Neural progenitor cell (in vitro differentiated cells): ENCODE measurements around the gene CHD5.

Experiments used
- CTCF ChIP-seq: fragments of 200-600 bp; sonication (generic); IDR thresholded peaks from 2 replicates; pipeline ENCODE4 v1.5.1; 2017; ENCODE audit warnings: antibody characterized with exemption, mild to moderate bottlenecking
- EZH2phosphoT487 ChIP-seq: fragments of 200-600 bp; sonication (generic); IDR thresholded peaks from 2 replicates; pipeline ENCODE4 v1.6.1; 2017; ENCODE audit warnings: antibody characterized with exemption

DNA sequence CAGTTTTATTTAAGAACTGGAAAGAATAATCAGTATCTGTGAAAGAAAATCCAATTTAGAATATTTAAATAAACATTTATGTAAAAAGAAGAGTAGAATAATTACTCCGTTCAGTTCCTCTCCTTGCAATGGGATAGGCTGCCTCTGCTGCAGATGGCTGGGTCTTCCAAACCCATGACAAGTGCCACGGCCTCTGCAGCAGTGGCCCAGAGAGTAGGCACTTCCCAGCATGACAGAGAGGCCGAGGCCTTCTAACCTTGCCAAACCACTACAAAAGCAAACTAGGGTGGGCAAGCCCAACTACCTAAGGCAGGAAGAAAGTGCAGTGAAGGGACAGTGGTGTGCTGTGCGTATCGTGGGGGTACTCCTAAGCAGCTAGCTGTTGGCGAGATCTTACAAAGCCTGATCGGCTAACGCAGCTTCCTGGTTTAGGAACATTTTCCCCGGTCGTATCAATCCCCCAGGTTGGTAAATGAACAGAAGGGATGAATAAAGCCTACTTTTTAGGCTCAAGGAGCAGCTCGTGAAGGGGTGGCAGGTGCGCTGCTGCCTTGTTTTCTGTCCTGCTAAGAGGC, 41.2 kb upstream of the CHD5 start:
- TF ChIP-seq CTCF, result no peak
- no peak for TF ChIP-seq EZH2phosphoT487
